Fibroblast of skin of right quadriceps (primary cell): ENCODE data around the gene GLI1.
"Not testable (repeated sequence)": the region's sequence is repeated elsewhere in the genome, so short reads cannot be mapped to it uniquely, and the experiment has no call there.

Source experiments
- DNase-seq: peaks from one replicate; pipeline ENCODE4 v3.0.0-alpha.2; 2013

GLI1 gene

GRCh38 chr12:57476993-57477709 is 17.6 kb downstream of the GLI1 start:
- no peak for DNase-seq

- DNase-seq: no peak
Observed at GRCh38 chr12:57477710-57478681, 18.4 kb downstream of the GLI1 start.

- DNase-seq: no peak
Observed at GRCh38 chr12:57479043-57479375, 19.4 kb downstream of the GLI1 start.

GRCh38 chr12:57479376-57480115 is 20.0 kb downstream of the GLI1 start, which contains the start of gene ARHGAP9:
Gene ARHGAP9, minus strand, starts transcription at chr12:57479866. Its CDS starts 460 bp downstream, at chr12:57479406.
- no peak for DNase-seq

GRCh38 chr12:57481671-57482070 is 22.1 kb downstream of the GLI1 start:
- no peak for DNase-seq

- DNase-seq: peak; percentile 74
Observed at GRCh38 chr12:57483466-57483865, 23.9 kb downstream of the GLI1 start.

GRCh38 chr12:57485695-57486094 is 26.1 kb downstream of the GLI1 start:
- DNase-seq: no peak

- DNase-seq: no peak
Observed at GRCh38 chr12:57487055-57487596, 27.5 kb downstream of the GLI1 start.

GRCh38 chr12:57487597-57488401 is 28.2 kb downstream of the GLI1 start, which contains the start of gene MARS1:
Gene MARS1, plus strand, starts transcription at chr12:57488068. Its CDS starts 23 bp downstream, at chr12:57488091.
- DNase-seq: peak; percentile 98

GRCh38 chr12:57488402-57489156 is 29.0 kb downstream of the GLI1 start:
- DNase-seq: no peak

- DNase-seq: no peak
Observed at GRCh38 chr12:57489157-57489641, 29.6 kb downstream of the GLI1 start.

- DNase-seq: no peak
Observed at GRCh38 chr12:57490126-57490525, 30.5 kb downstream of the GLI1 start.

- no peak for DNase-seq
Observed at GRCh38 chr12:57491393-57492280, 32.1 kb downstream of the GLI1 start.

- not testable (repeated sequence) for DNase-seq
Observed at GRCh38 chr12:57495051-57495701, 35.6 kb downstream of the GLI1 start.

GRCh38 chr12:57496822-57497221 is 37.2 kb downstream of the GLI1 start:
- DNase-seq: no peak

GRCh38 chr12:57497223-57498131 is 37.9 kb downstream of the GLI1 start:
- no peak for DNase-seq

GRCh38 chr12:57498132-57498502 is 38.5 kb downstream of the GLI1 start:
- no peak for DNase-seq

- DNase-seq: no peak
Observed at GRCh38 chr12:57498571-57498970, 39.0 kb downstream of the GLI1 start.
